GM12875 (cell line): ENCODE data around the gene PHPT1.

Experiments
- H3K4me3 ChIP-seq: one replicate; pipeline ENCODE4 v1.5.1; 2011; ENCODE audit warnings: low read depth, low read length, control low read depth
- CTCF ChIP-seq: IDR thresholded peaks from 2 replicates; pipeline ENCODE4 v1.5.1; 2011; ENCODE audit warnings: low read depth, mild to moderate bottlenecking, control low read depth, inconsistent platforms, low read length, moderate library complexity, borderline replicate concordance; ENCODE audit not compliant: insufficient read depth

The PHPT1 gene

DNA sequence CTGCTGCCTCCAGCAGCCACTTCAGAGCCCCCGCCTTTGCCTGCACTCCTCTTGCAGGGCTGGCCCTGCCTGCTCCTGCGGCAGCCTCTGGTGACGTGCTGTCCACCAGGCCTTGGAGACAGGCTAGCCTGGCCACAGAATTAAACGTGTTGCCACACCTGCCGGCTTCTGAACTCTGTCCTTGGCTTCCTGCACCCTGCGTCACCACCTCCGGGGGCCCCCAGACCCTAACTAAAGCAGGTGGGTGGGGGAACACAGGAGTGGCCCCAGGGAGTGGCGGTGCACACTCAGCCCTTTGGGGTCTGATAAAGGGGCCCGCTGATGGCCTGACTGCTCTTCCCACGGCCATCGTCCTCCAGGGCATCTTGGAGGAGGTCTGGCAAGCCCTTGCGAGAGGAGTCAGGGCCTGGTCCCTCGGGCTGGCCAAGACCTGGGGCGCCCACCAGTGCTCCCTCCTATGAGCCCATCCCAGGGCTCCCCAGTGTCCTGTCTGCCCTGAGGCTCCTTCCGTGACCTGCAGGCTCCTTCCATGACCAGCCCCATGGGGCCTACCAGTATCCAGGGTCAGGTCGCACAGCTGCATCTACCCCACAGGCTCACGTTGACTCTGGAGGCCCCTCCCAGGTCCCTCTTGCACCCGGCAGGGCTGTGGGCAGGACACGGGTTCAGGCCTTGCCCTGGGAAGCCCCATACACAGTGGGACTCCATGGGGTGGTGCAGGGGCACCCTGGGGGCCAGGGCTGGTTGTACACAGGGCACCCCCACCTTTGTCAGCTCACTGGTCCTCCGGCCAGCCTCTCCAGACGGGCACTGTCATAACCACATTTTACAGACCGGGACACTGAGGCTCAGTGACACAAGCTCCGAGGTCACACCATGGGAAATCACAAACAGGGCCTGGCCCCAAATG, 1.9 kb downstream of the PHPT1 start:
- TF ChIP-seq CTCF = no peak
- no peak overlapping the region for H3K4me3 ChIP-seq

DNA sequence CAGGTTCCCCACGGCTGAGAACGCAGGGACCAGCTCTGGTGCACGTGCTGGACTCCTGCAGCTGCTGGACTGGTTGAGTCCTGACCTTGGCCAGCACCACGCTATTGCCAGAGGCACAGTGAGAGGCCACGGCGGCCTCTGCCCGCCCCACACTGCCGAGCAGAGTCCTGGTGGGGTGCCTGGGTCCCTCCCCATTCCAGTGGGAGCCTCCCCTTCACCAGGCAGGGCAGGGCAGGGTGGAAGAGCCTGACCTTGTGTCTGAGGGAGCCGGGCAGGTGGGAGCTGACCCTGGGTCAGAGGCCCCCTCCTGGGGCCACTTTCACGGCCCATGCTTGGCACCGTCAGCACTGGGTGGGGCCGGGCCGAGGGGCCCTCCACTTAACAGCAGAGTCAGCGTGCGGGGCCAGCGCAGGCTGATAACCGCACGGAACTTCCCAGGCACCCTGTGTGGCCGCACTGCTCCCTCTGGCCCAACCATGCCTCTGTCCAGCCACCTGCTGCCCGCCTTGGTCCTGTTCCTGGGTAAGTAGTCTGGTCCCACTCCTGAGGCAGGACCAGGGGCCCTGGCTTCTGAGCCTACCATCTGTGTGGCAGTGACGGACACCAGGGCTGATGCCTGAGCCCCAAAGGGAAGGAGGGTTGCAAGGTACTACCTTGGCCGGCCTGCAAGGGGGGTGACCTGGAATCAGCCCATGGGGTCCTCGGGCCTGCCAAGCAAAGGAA, 2.9 kb downstream of the PHPT1 start, which contains the start of gene MAMDC4:
Gene MAMDC4 (plus strand): TSS at position 406 of the 723 bp plus-strand sequence. CDS start 71 bp downstream, at position 477.
- TF ChIP-seq CTCF = no peak

DNA sequence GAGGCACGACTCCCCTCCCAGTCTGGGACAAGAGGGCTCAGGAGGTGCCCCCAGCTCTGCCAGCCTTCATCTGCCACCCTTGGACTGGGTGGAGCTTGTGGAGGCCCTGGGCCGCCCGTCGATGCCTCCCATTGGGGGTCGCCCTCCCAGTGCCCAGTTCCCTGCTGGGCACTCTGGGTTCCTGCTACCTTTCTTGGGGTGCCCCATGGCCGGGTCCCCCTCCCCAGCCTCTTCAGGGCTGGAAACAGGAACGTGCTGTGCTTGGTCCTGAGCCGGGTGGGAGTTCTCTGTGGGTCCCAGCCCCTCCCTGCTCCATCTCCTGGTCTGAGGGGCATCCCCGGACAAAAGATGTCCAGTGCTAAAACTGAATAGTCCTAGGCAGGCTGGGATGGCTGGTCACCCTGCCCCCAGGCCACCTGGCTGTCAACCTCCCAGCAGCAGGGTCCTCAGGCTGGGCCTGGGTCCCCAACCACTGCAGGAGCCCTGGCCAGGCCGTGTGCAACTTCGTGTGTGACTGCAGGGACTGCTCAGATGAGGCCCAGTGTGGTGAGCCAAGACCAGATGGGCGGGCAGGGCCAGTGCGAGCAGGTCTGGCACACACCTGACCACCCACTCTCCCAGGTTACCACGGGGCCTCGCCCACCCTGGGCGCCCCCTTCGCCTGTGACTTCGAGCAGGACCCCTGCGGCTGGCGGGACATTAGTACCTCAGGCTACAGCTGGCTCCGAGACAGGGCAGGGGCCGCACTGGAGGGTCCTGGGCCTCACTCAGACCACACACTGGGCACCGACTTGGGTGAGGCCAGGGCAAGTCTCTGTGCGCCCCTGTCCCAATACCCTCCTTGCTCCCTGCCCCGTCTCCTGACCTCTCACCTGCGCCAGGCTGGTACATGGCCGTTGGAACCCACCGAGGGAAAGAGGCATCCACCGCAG, 3.7 kb downstream of the PHPT1 start:
- TF ChIP-seq CTCF = no peak

More for the DNA sequence above, 2.9 kb downstream of the PHPT1 start, which contains the start of gene MAMDC4:
- H3K4me3 ChIP-seq = no peak within 1 kb of the TSS

DNA sequence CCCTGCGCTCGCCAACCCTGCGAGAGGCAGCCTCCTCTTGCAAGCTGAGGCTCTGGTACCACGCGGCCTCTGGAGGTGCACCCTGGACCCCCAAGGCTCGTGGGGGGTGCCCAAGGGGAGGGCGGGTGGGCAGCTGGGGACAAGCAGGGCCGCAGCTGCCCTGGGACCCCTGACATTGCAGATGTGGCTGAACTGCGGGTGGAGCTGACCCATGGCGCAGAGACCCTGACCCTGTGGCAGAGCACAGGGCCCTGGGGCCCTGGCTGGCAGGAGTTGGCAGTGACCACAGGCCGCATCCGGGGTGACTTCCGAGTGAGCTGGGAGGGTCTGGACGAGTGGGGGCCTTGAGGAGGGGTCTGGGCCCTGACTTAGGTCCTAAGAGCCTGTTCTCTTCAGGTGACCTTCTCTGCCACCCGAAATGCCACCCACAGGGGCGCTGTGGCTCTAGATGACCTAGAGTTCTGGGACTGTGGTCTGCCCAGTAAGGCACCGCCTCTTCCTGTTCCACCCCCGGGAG, 4.4 kb downstream of the PHPT1 start:
- TF ChIP-seq CTCF = peak; percentile 31; the same call in 1 of the 2 replicates
- H3K4me3 ChIP-seq = no peak overlapping the region

More for the DNA sequence above, 3.7 kb downstream of the PHPT1 start:
- H3K4me3 ChIP-seq = no peak overlapping the region

DNA sequence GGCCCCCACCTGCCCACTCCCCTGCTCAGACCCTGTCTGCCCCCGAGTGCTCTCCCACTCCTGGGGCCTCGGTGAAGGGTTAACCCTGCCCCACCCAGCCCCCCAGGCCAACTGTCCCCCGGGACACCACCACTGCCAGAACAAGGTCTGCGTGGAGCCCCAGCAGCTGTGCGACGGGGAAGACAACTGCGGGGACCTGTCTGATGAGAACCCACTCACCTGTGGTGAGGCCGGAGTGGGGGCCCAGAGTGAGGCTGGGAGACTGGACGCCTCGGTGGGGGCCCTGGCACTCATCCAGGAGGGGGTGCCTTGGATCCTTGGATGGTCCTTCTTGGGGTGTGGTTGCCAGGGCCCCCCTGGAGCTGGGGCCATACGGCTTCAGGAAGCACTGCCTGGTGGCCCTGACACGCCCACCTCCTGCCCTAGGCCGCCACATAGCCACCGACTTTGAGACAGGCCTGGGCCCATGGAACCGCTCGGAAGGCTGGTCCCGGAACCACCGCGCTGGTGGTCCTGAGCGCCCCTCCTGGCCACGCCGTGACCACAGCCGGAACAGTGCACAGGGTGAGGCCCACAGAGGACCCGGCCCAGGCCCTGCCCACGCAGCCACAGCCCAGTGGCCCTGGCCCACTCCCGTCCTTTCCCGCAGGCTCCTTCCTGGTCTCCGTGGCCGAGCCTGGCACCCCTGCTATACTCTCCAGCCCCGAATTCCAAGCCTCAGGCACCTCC, 5.1 kb downstream of the PHPT1 start:
- no peak overlapping the region for H3K4me3 ChIP-seq
- TF ChIP-seq CTCF = no peak
